A673 (cell line): ENCODE measurements around the gene IL1RAPL1. TPM values are rescaled to one million over a fixed set of nuclear protein-coding genes. Genes with fewer than 3 reads are reported as not detected.

ENCODE experiments used
- BruUV-seq: library from RNA; stranded (reverse); fragments of 400-500 nt; replicated peaks from 2 replicates; lab custom pipeline; 2021; lab: Mats Ljungman, UMichigan
- CTCF ChIA-PET: fragments of 300-600 bp; sonication (Branson Sonifier 250); formaldehyde crosslinking; loops from one replicate; lab custom pipeline; 2022; ENCODE audit warnings: antibody characterized with exemption; lab: Charles Lee
- POLR2A ChIA-PET: fragments of 300-600 bp; sonication (Branson Sonifier 250); formaldehyde crosslinking; loops from one replicate; lab custom pipeline; 2022; ENCODE audit warnings: antibody characterized with exemption; ENCODE audit not compliant: low non-redundant PET; lab: Charles Lee
- DNase-seq: peaks from one replicate; pipeline ENCODE4 v3.0.0-alpha.2; 2015; ENCODE audit warnings: low spot score
- H3K27ac ChIP-seq: fragments of 200-600 bp; sonication (generic); 2 replicates; pipeline ENCODE4 v1.5.1; 2016; ENCODE audit warnings: mixed run types, low read depth, mild to moderate bottlenecking, mixed read lengths, antibody characterized with exemption, low read length; ENCODE audit not compliant: poor library complexity, severe bottlenecking
- H3K27me3 ChIP-seq: fragments of 200-600 bp; sonication (generic); replicated peaks from 2 replicates; pipeline ENCODE4 v1.6.1; 2017; ENCODE audit warnings: mixed run types, low read depth, mild to moderate bottlenecking, mixed read lengths, antibody characterized with exemption, low read length; ENCODE audit not compliant: insufficient read depth, poor library complexity
- H3K36me3 ChIP-seq: fragments of 200-600 bp; sonication (generic); 2 replicates; pipeline ENCODE4 v1.6.1; 2016; ENCODE audit warnings: mixed run types, mild to moderate bottlenecking, mixed read lengths, antibody characterized with exemption, low read length; ENCODE audit not compliant: insufficient read depth, poor library complexity, severe bottlenecking
- H3K4me1 ChIP-seq: fragments of 200-600 bp; sonication (generic); 2 replicates; pipeline ENCODE4 v1.6.1; 2017; ENCODE audit warnings: mixed run types, mild to moderate bottlenecking, mixed read lengths, antibody characterized with exemption, low read length; ENCODE audit not compliant: insufficient read depth, poor library complexity, severe bottlenecking
- H3K4me3 ChIP-seq: fragments of 200-600 bp; sonication (generic); 2 replicates; pipeline ENCODE4 v1.5.1; 2016; ENCODE audit warnings: low read depth, mixed run types, mild to moderate bottlenecking, mixed read lengths, low read length; ENCODE audit not compliant: poor library complexity, severe bottlenecking
- H3K9me3 ChIP-seq: fragments of 200-600 bp; sonication (generic); 2 replicates; pipeline ENCODE4 v1.6.1; 2016; ENCODE audit warnings: mixed run types, low read depth, mild to moderate bottlenecking, mixed read lengths, antibody characterized with exemption, low read length; ENCODE audit not compliant: poor library complexity, severe bottlenecking
- EZH2 ChIP-seq: fragments of 200-600 bp; sonication (generic); IDR thresholded peaks from 2 replicates; pipeline ENCODE4 v1.6.1; 2017; ENCODE audit warnings: borderline replicate concordance, low read depth, mild to moderate bottlenecking, mixed read lengths, antibody characterized with exemption, low read length; ENCODE audit not compliant: poor library complexity, severe bottlenecking
- intact Hi-C: fragments of 100-400 bp; cut with micrococcal nuclease; formaldehyde crosslinking; loops from one replicate; pipeline ENCODE4 v1.10.0; 2022; ENCODE audit not compliant: unreplicated experiment
- total RNA-seq: library from RNA; stranded (reverse); gene quantifications from 2 replicates; pipeline ENCODE4 v1.2.3, GENCODE V29; 2021
- TF ChIP-seq, protein P1 (sequence below): fragments of 300-800, 200-600 bp; sonication (generic); conservative IDR thresholded peaks from 2 replicates; pipeline ENCODE4 v1.5.1; 2017; ENCODE audit warnings: low read depth, mild to moderate bottlenecking, antibody characterized with exemption, low read length, moderate library complexity, mixed read lengths

Gene IL1RAPL1
- total RNA-seq, 1 experiment from 2014 or later: 0.21 TPM

GRCh38 chrX:28969126-28969525 lies 381.9 kb downstream of the IL1RAPL1 start:
- ChIA-PET POLR2A (no interaction called here), CTCF (no interaction called here)
- TF ChIP-seq, protein P1, sequence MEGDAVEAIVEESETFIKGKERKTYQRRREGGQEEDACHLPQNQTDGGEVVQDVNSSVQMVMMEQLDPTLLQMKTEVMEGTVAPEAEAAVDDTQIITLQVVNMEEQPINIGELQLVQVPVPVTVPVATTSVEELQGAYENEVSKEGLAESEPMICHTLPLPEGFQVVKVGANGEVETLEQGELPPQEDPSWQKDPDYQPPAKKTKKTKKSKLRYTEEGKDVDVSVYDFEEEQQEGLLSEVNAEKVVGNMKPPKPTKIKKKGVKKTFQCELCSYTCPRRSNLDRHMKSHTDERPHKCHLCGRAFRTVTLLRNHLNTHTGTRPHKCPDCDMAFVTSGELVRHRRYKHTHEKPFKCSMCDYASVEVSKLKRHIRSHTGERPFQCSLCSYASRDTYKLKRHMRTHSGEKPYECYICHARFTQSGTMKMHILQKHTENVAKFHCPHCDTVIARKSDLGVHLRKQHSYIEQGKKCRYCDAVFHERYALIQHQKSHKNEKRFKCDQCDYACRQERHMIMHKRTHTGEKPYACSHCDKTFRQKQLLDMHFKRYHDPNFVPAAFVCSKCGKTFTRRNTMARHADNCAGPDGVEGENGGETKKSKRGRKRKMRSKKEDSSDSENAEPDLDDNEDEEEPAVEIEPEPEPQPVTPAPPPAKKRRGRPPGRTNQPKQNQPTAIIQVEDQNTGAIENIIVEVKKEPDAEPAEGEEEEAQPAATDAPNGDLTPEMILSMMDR: no peak
- no peak for TF ChIP-seq EZH2
- no peaks in the 10 kb centered on the region for H3K4me1 ChIP-seq
- intact Hi-C loops: no loop called here
- no peak for DNase-seq
- H3K27ac ChIP-seq: no peak overlapping the region
- no TSS peak for BruUV-seq
- no peaks in the 10 kb centered on the region for H3K27me3 ChIP-seq
- H3K4me3 ChIP-seq: no peak overlapping the region
- H3K36me3 ChIP-seq: no peaks in the 10 kb centered on the region
- no peaks in the 10 kb centered on the region for H3K9me3 ChIP-seq

DNA sequence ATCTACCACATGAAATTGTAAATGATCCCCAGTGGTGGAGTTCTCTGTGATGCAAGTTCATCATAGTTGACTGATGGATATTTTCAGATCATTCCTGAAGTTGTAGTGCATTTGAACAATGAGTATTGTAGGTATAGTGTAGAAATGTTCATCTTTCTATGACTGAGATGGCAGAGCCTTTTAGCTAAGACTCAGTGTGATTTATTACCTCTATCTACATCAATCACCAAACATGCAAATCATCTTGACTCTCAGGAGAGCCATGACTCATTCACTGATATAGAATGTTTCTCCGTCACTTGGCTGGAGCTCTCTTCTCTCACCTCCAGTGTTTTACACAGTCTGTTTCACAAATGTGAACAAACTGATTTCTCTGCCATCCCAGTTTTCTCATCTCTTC lies 392.6 kb downstream of the IL1RAPL1 start:
- no peak for DNase-seq
- BruUV-seq: no TSS peak
- no peak overlapping the region for H3K4me3 ChIP-seq
- no peaks in the 10 kb centered on the region for H3K9me3 ChIP-seq
- no peak overlapping the region for H3K27ac ChIP-seq
- no peaks in the 10 kb centered on the region for H3K27me3 ChIP-seq
- no peak for TF ChIP-seq EZH2
- TF ChIP-seq, protein P1: no peak
- no peaks in the 10 kb centered on the region for H3K36me3 ChIP-seq
- intact Hi-C loops: no loop called here
- CTCF ChIA-PET: no interaction called here
- H3K4me1 ChIP-seq: no peaks in the 10 kb centered on the region
- POLR2A ChIA-PET: no interaction called here

DNA sequence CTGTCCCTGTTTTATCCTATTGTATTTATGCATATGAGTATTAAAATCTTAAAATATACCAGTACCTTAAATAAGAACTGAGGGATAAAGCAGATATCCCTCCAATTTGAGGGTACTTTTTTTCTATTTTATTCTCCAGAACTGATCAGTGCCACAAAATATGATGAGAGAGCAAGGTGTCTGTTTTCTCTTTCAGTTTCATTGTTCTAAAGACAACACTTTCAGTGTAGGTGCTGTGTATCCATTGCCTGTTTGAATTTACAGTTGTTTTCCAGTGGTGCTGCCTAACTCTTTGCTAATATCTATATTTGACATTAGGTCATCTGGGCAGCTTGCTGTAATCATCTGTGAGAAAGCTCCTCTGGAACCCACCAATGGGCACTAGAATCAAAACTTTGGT lies 394.7 kb downstream of the IL1RAPL1 start:
- no peaks in the 10 kb centered on the region for H3K4me1 ChIP-seq
- intact Hi-C loops: no loop called here
- H3K27me3 ChIP-seq: no peaks in the 10 kb centered on the region
- TF ChIP-seq, protein P1: no peak
- TF ChIP-seq EZH2: no peak
- H3K9me3 ChIP-seq: no peaks in the 10 kb centered on the region
- H3K4me3 ChIP-seq: no peak overlapping the region
- CTCF ChIA-PET: no interaction called here
- BruUV-seq: no TSS peak
- H3K36me3 ChIP-seq: no peaks in the 10 kb centered on the region
- H3K27ac ChIP-seq: no peak overlapping the region
- POLR2A ChIA-PET: no interaction called here
- DNase-seq: no peak
